Activated CD8-positive, alpha-beta T cell treated with anti-CD3 and anti-CD28 coated beads for 36 hours (primary cell): ENCODE measurements around the gene BRSK1. TPM values are rescaled to one million over a fixed set of nuclear protein-coding genes. Genes with fewer than 3 reads are reported as not detected.

Experiments used
- ATAC-seq: fragments of 200-7000 bp; cut with Tn5 transposase; one replicate; pipeline ENCODE4 v1.10.0; 2021; ENCODE audit warnings: mild to moderate bottlenecking, moderate library complexity
- CTCF ChIA-PET: fragments of 350-600 bp; sonication (Branson Sonifier 250); formaldehyde crosslinking; loops from one replicate; lab custom pipeline; 2021; ENCODE audit warnings: antibody characterized with exemption; lab: Charles Lee
- POLR2A ChIA-PET: fragments of 350-600 bp; sonication (Branson Sonifier 250); formaldehyde crosslinking; loops from one replicate; lab custom pipeline; 2021; ENCODE audit warnings: antibody characterized with exemption; lab: Charles Lee
- DNase-seq: peaks from one replicate; pipeline ENCODE4 v3.0.0-alpha.2; 2020
- H3K27ac Mint-ChIP-seq: one replicate; pipeline ENCODE4 v1.8.0; 2021; ENCODE audit warnings: mild to moderate bottlenecking, mixed read lengths
- H3K27me3 Mint-ChIP-seq: one replicate; pipeline ENCODE4 v1.8.0; 2021; ENCODE audit warnings: mixed read lengths
- H3K36me3 Mint-ChIP-seq: one replicate; pipeline ENCODE4 v1.8.0; 2021; ENCODE audit warnings: low read depth, mixed read lengths
- H3K4me1 Mint-ChIP-seq: one replicate; pipeline ENCODE4 v1.8.0; 2021; ENCODE audit warnings: low read depth, mixed read lengths
- H3K4me3 Mint-ChIP-seq: one replicate; pipeline ENCODE4 v1.8.0; 2021; ENCODE audit warnings: mild to moderate bottlenecking, moderate library complexity, mixed read lengths
- H3K9me3 Mint-ChIP-seq: one replicate; pipeline ENCODE4 v1.8.0; 2021; ENCODE audit warnings: mixed read lengths
- CTCF ChIP-seq: fragments of 200-600 bp; IDR thresholded peaks from one replicate; pipeline ENCODE4 v1.8.0; 2022; ENCODE audit warnings: antibody characterized with exemption, mild to moderate bottlenecking
- intact Hi-C: fragments of 100-400 bp; cut with micrococcal nuclease; formaldehyde crosslinking; loops from one replicate; pipeline ENCODE4 v1.10.0; 2022
- total RNA-seq, 2 experiments: library from RNA; stranded (reverse); gene quantifications; one replicate each; pipeline ENCODE4 v1.2.3, GENCODE V29; 2021

BRSK1 gene
- total RNA-seq, 2 experiments from 2014 or later: 5.1 to 5.8 TPM

DNA sequence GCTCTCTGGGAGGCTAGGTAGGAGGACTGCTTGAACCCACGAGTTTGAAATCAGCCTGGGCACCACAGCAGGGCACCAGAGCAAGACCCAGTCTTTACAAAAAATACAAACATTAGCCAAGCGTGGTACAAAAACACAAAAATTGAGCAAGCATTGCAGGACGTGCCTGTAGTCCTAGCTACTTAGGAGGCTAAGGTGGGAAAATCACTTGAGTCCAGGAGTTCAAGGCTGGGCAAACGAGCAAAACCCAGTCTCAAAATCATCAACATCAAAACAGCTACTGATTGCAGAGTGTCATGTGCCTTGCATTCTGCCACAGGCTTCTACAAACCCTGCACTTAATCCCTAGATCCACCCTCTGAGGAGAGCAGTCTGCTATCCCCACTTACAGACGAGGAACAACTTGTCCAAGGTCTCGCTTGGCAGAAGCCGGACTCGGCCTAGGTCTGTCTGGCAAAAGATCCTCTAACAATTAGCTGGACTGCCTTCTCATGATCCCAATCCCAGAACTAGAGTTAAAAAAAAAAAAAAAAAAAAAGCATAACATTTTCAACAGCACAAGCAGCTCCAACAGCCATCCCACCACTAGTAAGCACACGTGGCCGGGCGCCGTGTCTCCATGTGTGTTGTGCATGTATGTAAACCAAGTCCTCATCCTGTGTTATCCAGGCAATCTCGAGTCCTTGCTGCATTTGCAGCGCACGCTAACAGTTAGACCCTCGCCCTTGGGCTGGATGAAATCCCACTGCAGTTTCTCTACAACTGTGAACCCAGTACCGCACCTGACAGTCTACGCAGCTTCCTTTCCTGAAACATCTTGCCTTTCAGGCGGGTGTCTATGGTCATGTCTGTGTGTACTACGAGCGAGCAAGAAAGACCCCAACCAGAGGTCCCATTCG, 27.0 kb upstream of the BRSK1 start:
- Mint-ChIP-seq H3K4me1 (peaks cover 24% of the 10 kb centered on the region), H3K27me3 (no peaks in the 10 kb centered on the region), H3K9me3 (no peaks in the 10 kb centered on the region), H3K36me3 (peaks cover 53% of the 10 kb centered on the region), H3K27ac (peak overlapping the region; percentile 99), H3K4me3 (peak overlapping the region; percentile 96)
- CTCF ChIA-PET: interaction anchor here (1.2 to 3.5 kb wide), 5 partner anchors 24 to 247 kb away, joined by 4 to 11 read pairs (median 5); no protein-coding TSS in a partner anchor
- TF ChIP-seq CTCF: no peak
- POLR2A ChIA-PET: interaction anchor here (0.6 to 5.5 kb wide), 21 partner anchors 9 to 1142 kb away, joined by 3 to 40 read pairs (median 4); partner anchors contain the start of genes HSPBP1, KMT5C, RPL28 and TMEM238
- ATAC-seq (no peak), DNase-seq (peak; percentile 45)
- intact Hi-C loops: loop anchor here (5.0 to 10.0 kb wide), 2 partner anchors 130 to 398 kb away; partner anchors contain the start of genes RPL28 and U2AF2

DNA sequence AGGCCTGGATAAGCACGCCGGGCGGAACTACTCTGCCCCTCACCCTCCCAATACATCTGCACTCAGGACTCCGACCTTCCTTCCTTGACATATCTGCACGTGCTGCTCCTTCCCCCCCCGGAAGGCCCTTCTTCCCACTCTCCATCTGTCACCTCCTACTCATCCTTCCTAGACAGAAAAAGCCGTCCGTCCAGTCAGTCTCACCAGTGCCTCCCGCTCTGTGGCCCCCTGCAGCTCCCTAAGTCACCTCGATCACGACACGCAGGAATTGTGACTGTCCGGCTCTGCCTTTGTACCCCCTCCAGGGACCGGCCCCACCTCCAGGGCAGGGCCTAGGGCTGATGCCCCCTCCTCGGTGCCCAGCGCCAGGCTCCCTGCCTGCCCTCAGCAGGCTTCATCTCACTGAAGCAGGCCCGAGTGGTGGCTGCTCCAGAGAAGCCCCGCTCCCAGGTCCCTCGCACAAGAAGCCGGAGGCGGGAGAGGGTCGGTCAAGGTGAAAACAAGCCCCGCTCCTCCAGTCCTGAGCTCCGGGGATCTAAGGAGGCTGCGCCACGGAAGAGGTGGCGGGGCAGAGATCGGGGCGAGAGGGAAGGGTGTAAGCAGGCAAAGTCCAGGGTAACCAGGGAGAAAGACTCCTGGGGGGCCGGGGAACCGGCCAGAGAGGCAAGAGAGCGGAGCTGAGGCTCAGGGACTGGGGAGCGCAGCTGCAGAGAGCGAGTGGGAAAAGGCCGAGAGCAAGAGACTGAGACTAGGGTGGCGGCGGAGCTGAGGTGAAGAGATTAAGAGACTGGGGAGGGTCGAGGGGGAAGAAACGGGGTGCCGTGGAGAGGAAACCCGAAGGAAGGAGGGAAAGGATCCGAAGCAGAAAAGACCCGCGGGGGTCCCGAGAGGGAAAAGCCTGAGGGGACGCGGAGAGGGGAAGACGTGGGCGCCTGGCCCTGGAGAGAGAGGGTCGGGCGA, 26.1 kb upstream of the BRSK1 start:
- Mint-ChIP-seq H3K4me1 (peaks cover 17% of the 10 kb centered on the region), H3K9me3 (no peaks in the 10 kb centered on the region), H3K4me3 (peak overlapping the region; percentile 96), H3K27ac (peak overlapping the region; percentile 99), H3K27me3 (no peaks in the 10 kb centered on the region), H3K36me3 (peaks cover 52% of the 10 kb centered on the region)
- ChIA-PET CTCF (interaction anchor here (1.2 to 2.1 kb wide), 2 partner anchors 44 to 246 kb away, joined by 4 to 8 read pairs; no protein-coding TSS in a partner anchor), POLR2A (interaction anchor here (0.7 to 5.5 kb wide), 14 partner anchors 10 to 1051 kb away, joined by 3 to 40 read pairs (median 4); partner anchors contain the start of genes HSPBP1, RPL28 and TMEM238)
- intact Hi-C loops: loop anchor here (5.0 to 10.0 kb wide), 2 partner anchors 130 to 397 kb away; partner anchors contain the start of genes RPL28 and U2AF2
- ATAC-seq: no peak
- TF ChIP-seq CTCF: no peak
- DNase-seq: peak; percentile 48

DNA sequence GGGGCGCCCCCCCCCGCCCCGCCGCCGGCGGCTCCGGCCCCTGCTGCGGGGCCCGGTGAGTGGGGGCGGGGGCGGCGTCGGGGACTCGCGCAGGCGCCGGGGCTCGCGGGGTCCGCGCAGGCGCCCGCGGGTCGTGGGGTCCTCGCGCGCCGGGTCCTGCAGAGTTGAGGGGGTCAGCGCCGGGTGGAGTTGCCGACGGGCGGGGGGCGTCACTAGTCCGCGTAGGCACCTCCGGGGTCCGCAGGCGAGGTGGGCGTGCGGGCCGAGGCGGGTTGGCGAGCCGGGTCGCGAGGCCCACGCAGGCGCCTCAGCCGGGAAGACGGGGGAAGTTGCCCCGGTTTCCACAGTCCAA, 25.3 kb upstream of the BRSK1 start:
- intact Hi-C loops: loop anchor here (5.0 to 10.0 kb wide), 2 partner anchors 129 to 396 kb away; partner anchors contain the start of genes RPL28 and U2AF2
- Mint-ChIP-seq H3K27ac (peak overlapping the region; percentile 99), H3K9me3 (no peaks in the 10 kb centered on the region), H3K36me3 (peaks cover 50% of the 10 kb centered on the region), H3K4me1 (peaks cover 12% of the 10 kb centered on the region), H3K27me3 (no peaks in the 10 kb centered on the region), H3K4me3 (peak overlapping the region; percentile 96)
- DNase-seq: peak; percentile 58
- ChIA-PET CTCF (interaction anchor here (1.1 to 2.1 kb wide), 4 partner anchors 20 to 245 kb away, joined by 3 to 8 read pairs (median 4); no protein-coding TSS in a partner anchor), POLR2A (interaction anchor here (1.0 to 5.5 kb wide), 9 partner anchors 10 to 144 kb away, joined by 3 to 54 read pairs (median 8); partner anchors contain the start of genes HSPBP1, KMT5C and TMEM238)
- ATAC-seq: peak; percentile 6
- no peak for TF ChIP-seq CTCF

- peaks cover 47% of the 10 kb centered on the region for H3K36me3 Mint-ChIP-seq
These were observed 24.8 kb upstream of the BRSK1 start, which contains the start of gene PPP6R1 for GRCh38 chr19:55258828-55259539. TSS of gene PPP6R1 (minus strand) at chr19:55259017. CDS start at chr19:55247103, 11,914 bp downstream.

More at GRCh38 chr19:55258828-55259539, 24.8 kb upstream of the BRSK1 start, which contains the start of gene PPP6R1:
- TF ChIP-seq CTCF: no peak
- Mint-ChIP-seq H3K9me3 (no peaks in the 10 kb centered on the region), H3K27me3 (no peaks in the 10 kb centered on the region), H3K27ac (peak within 1 kb of the TSS; percentile 99), H3K4me1 (peaks cover 10% of the 10 kb centered on the region), H3K4me3 (peak within 1 kb of the TSS; percentile 96)
- DNase-seq (peak; percentile 96), ATAC-seq (peak; percentile 79)
- intact Hi-C loops: loop anchor here (5.0 to 10.0 kb wide), 2 partner anchors 128 to 396 kb away; partner anchors contain the start of genes RPL28 and U2AF2
- ChIA-PET POLR2A (interaction anchor here (0.6 to 3.7 kb wide), 25 partner anchors 9 to 175 kb away, joined by 3 to 54 read pairs (median 4); partner anchors contain the start of genes COX6B2, DNAAF3, HSPBP1 and KMT5C), CTCF (interaction anchor here (0.7 to 2.1 kb wide), 6 partner anchors 20 to 394 kb away, joined by 3 to 8 read pairs (median 4); no protein-coding TSS in a partner anchor)
